GM10847 (cell line): ENCODE measurements around the gene MYO18B.

Source experiments
- POLR2A ChIP-seq: IDR thresholded peaks from 2 replicates; pipeline ENCODE4 v1.6.1; 2011; ENCODE audit not compliant: insufficient read length; ENCODE audit errors: extremely low read depth

MYO18B gene

GRCh38 chr22:25710501-25710900 is 31.5 kb upstream of the MYO18B start:
- TF ChIP-seq POLR2A = no peak

- TF ChIP-seq POLR2A = no peak
These were observed 30.5 kb upstream of the MYO18B start for GRCh38 chr22:25711491-25711890.

GRCh38 chr22:25712661-25713400 is 29.2 kb upstream of the MYO18B start:
- TF ChIP-seq POLR2A = no peak

GRCh38 chr22:25714070-25714469 is 27.9 kb upstream of the MYO18B start:
- no peak for TF ChIP-seq POLR2A

- TF ChIP-seq POLR2A = no peak
These were observed 27.2 kb upstream of the MYO18B start for GRCh38 chr22:25714739-25715138.

- no peak for TF ChIP-seq POLR2A
These were observed 25.4 kb upstream of the MYO18B start for GRCh38 chr22:25716637-25717036.

- TF ChIP-seq POLR2A = no peak
These were observed 23.7 kb upstream of the MYO18B start for GRCh38 chr22:25718135-25718840.

- no peak for TF ChIP-seq POLR2A
These were observed 19.8 kb upstream of the MYO18B start for GRCh38 chr22:25722223-25722622.

- TF ChIP-seq POLR2A = no peak
These were observed 19.4 kb upstream of the MYO18B start for GRCh38 chr22:25722626-25723025.

- TF ChIP-seq POLR2A = no peak
These were observed 15.7 kb upstream of the MYO18B start for GRCh38 chr22:25726241-25726640.

GRCh38 chr22:25728071-25728470 is 13.9 kb upstream of the MYO18B start:
- no peak for TF ChIP-seq POLR2A

GRCh38 chr22:25729016-25729995 is 12.7 kb upstream of the MYO18B start:
- no peak for TF ChIP-seq POLR2A

GRCh38 chr22:25735650-25736049 is 6.3 kb upstream of the MYO18B start:
- no peak for TF ChIP-seq POLR2A

- no peak for TF ChIP-seq POLR2A
These were observed 5.5 kb upstream of the MYO18B start for GRCh38 chr22:25736378-25737011.

GRCh38 chr22:25739659-25740344 is 2.2 kb upstream of the MYO18B start:
- TF ChIP-seq POLR2A = no peak
